Liver (tissue), 3 donors: Measurements from ENCODE around the gene HOOK2.
"Not testable (repeated sequence)": the region's sequence is repeated elsewhere in the genome, so short reads cannot be mapped to it uniquely, and the experiment has no call there.

ENCODE experiments used
- GABPA ChIP-seq, 2 donors: IDR thresholded peaks in 1 of 2; conservative IDR thresholded peaks in 1 of 2; 2 replicates each; pipeline ENCODE4 v1.6.1; 2016; ENCODE audit warnings: antibody characterized with exemption in 2 of 2, mild to moderate bottlenecking in 1 of 2, moderate library complexity in 1 of 2
- REST ChIP-seq: IDR thresholded peaks from 2 replicates; pipeline ENCODE4 v1.6.1; 2016; ENCODE audit warnings: antibody characterized with exemption, mild to moderate bottlenecking
- TF ChIP-seq, protein P1 (sequence below): fragments of 150-350 bp; IDR thresholded peaks from 2 replicates; pipeline ENCODE4 v1.5.1; 2017; ENCODE audit warnings: improper control_type of control experiment, low read depth, low read length; ENCODE audit not compliant: missing input control
- donor health status: healthy.
- donor health status: healthy.

DNA sequence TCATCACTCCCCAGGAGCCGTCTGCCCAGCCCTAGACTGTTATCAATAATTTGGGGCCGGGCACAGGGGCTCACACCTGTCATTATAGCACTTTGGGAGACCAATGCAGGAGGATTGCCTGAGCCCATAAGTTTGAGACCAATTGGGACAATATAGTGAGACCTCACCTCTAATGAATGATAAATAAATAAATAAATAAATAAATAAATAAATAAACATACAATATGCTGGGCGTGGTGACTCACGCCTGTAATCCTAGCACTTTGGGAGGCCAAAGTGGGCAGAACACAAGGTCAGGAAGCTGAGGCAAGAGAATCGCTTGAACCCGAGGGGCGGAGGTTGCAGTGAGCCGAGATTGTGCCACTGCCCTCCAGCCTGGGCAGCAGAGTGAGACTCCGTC, 62.0 kb downstream of the HOOK2 start:
- not testable (repeated sequence) for TF ChIP-seq REST; GABPA (IDR thresholded peaks at IDR 0.05 in 1 of 2, conservative IDR thresholded peaks at IDR 0.05 in 1 of 2)
- TF ChIP-seq, protein P1, sequence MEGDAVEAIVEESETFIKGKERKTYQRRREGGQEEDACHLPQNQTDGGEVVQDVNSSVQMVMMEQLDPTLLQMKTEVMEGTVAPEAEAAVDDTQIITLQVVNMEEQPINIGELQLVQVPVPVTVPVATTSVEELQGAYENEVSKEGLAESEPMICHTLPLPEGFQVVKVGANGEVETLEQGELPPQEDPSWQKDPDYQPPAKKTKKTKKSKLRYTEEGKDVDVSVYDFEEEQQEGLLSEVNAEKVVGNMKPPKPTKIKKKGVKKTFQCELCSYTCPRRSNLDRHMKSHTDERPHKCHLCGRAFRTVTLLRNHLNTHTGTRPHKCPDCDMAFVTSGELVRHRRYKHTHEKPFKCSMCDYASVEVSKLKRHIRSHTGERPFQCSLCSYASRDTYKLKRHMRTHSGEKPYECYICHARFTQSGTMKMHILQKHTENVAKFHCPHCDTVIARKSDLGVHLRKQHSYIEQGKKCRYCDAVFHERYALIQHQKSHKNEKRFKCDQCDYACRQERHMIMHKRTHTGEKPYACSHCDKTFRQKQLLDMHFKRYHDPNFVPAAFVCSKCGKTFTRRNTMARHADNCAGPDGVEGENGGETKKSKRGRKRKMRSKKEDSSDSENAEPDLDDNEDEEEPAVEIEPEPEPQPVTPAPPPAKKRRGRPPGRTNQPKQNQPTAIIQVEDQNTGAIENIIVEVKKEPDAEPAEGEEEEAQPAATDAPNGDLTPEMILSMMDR: not testable (repeated sequence)
